HL-60/S4 (cell line): Measurements from ENCODE around the gene BTBD10.
"Not testable (repeated sequence)": the region's sequence is repeated elsewhere in the genome, so short reads cannot be mapped to it uniquely, and the experiment has no call there.

Experiments used
- in situ Hi-C: fragments of 300-500 bp; cut with MboI; formaldehyde crosslinking; loops from 2 replicates; pipeline ENCODE4 v1.14.3; 2022; ENCODE audit warnings: low sequenced_read_pairs

Gene BTBD10

GRCh38 chr11:13445588-13445987 lies 17.4 kb downstream of the BTBD10 start:
- in situ Hi-C loops = no loop called here

- in situ Hi-C loops = no loop called here
Measured at GRCh38 chr11:13440100-13440855, 22.7 kb downstream of the BTBD10 start.

GRCh38 chr11:13438291-13438690 lies 24.7 kb downstream of the BTBD10 start:
- in situ Hi-C loops = no loop called here

- in situ Hi-C loops = not testable (repeated sequence)
Measured at GRCh38 chr11:13436836-13437235, 26.2 kb downstream of the BTBD10 start.

- in situ Hi-C loops = no loop called here
Measured at GRCh38 chr11:13434247-13435205, 28.5 kb downstream of the BTBD10 start.

GRCh38 chr11:13433437-13433836 lies 29.6 kb downstream of the BTBD10 start:
- in situ Hi-C loops = no loop called here

GRCh38 chr11:13429836-13430235 lies 33.2 kb downstream of the BTBD10 start:
- in situ Hi-C loops = no loop called here

GRCh38 chr11:13429288-13429687 lies 33.7 kb downstream of the BTBD10 start:
- in situ Hi-C loops = no loop called here

- in situ Hi-C loops = no loop called here
Measured at GRCh38 chr11:13427440-13427839, 35.6 kb downstream of the BTBD10 start.

GRCh38 chr11:13423372-13423771 lies 39.6 kb downstream of the BTBD10 start:
- in situ Hi-C loops = no loop called here

- in situ Hi-C loops = no loop called here
Measured at GRCh38 chr11:13421561-13421960, 41.5 kb downstream of the BTBD10 start.

- in situ Hi-C loops = no loop called here
Measured at GRCh38 chr11:13415201-13415600, 47.8 kb downstream of the BTBD10 start.

GRCh38 chr11:13405220-13405619 lies 57.8 kb downstream of the BTBD10 start:
- in situ Hi-C loops = no loop called here

- in situ Hi-C loops = not testable (repeated sequence)
Measured at GRCh38 chr11:13398335-13398734, 64.7 kb downstream of the BTBD10 start.

- in situ Hi-C loops = no loop called here
Measured at GRCh38 chr11:13391217-13391616, 71.8 kb downstream of the BTBD10 start.

- in situ Hi-C loops = no loop called here
Measured at GRCh38 chr11:13388741-13389140, 74.3 kb downstream of the BTBD10 start.

GRCh38 chr11:13386567-13386966 lies 76.5 kb downstream of the BTBD10 start:
- in situ Hi-C loops = no loop called here

- in situ Hi-C loops = no loop called here
Measured at GRCh38 chr11:13384908-13385640, 77.9 kb downstream of the BTBD10 start.

GRCh38 chr11:13382751-13383150 lies 80.3 kb downstream of the BTBD10 start:
- in situ Hi-C loops = no loop called here

- in situ Hi-C loops = no loop called here
Measured at GRCh38 chr11:13380731-13381130, 82.3 kb downstream of the BTBD10 start.

GRCh38 chr11:13378316-13378715 lies 84.7 kb downstream of the BTBD10 start:
- in situ Hi-C loops = no loop called here
